Germinal center (tissue), 1 donor: ENCODE measurements around the gene NSMCE1.
A peak's percentile ranks its signal among the peaks of the same experiment; 100 is the strongest.

Experiments
- DNase-seq: peaks from one replicate; pipeline ENCODE4 v3.0.0; 2012; ENCODE audit warnings: mixed read lengths, low spot score

The NSMCE1 gene, protein sequence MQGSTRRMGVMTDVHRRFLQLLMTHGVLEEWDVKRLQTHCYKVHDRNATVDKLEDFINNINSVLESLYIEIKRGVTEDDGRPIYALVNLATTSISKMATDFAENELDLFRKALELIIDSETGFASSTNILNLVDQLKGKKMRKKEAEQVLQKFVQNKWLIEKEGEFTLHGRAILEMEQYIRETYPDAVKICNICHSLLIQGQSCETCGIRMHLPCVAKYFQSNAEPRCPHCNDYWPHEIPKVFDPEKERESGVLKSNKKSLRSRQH

DNA sequence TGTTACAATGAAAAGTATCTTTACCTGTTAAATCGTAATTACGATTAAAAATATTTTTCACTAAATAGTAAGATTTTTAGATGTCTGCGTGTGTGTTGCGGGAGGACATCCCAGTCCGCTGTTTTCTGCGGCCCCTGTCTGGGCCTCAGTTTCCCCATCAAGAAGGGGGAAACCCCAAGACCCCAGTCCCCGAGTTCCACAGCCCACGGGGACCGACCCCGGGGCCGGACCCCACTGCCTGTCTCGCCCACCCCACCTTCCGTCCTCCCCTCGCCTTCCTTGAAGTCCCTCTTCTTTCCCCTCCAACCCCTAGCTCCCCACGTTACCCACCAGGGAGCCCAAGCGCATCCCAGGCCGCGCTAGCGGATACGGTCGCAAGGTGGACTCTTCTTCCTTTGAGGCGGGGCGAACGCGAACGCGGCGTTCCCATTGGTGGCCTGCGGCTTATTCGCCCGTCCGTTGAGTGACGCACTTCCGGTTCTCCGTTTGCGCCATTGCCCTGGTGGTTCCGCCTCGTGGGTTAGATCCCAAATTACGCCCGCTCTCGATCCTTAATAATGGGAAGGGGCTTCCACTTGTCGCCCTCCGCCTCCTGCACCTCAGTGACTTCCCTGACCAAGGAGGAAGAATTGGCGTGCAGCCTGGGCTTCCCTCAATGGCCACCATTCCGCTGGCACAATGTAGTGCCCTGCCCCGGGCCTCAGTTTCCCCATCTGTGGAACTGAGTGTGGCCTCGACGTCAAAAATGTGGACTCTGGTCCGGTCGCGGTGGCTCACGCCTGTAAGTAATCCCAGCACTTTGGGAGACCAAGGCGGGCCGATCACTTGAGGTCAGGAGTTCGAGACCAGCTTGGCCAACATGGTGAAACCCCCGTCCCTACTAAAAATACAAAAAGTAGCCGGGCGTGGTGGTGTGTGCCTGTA is at the start of gene NSMCE1:
TSS of gene NSMCE1 (minus strand) at position 397 of the 924 bp plus-strand sequence. CDS start 11,202 bp downstream, outside the sequence.
- peak; percentile 98 for DNase-seq

DNA sequence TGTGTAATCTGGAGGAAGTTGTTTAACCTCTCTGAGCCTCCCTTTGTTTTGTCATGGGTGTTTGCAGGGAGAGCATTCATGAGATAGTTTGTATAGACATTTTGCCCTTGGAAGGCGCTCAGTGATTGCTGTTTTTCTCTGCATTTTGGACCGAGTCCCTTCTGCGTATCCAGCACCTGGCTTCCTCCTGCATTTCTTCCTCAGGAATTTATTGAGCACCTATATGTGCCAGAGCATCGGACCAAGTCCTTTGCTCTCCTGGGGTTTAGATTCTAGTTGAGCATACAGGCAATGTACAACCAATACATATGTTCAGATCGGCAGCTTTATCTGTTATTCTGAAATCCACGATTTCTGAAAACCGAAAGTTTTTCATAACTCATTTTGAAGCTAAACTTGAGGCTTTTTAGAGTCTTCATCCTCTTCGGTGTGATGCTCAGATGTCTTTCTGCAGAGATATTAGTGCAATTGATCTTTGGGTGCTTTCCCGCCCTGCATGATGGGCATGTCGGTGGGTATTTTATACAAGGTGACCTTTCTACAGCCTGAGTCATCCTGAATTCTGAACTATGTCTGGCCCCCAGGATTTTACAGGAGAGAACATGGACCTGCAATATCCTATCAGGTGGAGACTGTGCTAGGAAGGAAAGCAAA is 49.3 kb upstream of the NSMCE1 start:
- no peak for DNase-seq

DNA sequence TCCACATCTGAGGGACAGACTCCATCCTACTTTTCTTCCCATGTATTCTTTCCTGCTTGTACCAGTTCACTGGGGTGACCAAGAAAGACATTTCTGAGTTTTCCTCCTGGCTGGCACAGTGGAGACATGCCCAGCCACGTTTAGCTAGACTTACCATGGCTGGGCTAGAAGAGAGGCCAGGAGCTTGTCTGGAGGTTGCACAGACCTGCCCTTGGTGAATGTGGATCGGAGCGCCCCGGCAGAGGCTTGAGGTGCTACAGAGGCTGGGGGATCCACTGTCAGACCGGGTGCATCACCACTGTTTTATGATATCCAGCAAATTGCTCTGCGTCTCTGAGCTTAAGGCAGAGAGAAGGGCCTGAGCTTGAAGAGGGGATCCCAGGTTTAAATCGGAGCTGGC is 48.7 kb upstream of the NSMCE1 start:
- DNase-seq = no peak

DNA sequence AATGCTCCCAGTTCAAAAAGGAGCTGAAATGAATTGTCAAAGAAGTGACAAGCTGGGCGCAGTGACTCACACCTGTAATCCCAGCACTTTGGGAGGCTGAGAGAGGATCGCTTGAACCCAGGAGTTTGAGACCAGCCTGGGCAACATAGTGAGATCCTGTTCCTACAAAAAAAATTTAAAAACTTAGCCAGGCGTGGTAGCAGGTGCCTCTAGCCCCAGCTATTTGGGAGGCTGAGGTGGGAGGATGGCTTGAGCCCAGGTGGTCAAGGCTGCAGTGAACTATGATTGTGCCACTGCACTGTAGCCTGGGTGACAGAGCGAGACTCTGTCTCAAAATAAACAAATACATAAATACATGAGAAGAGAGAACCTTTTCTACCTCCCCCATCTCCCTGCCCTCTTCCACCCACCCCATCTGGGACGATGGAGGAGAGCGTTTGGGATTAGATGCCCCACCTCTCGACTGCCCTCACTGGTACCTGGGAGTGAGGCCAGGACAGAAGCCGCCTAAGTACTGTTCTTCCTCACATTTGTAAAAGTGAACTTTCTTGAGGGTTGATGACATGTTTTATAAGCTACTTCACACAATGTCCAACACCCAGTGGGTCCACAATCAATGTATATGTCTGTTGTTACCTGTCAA is 47.6 kb upstream of the NSMCE1 start:
- no peak for DNase-seq

DNA sequence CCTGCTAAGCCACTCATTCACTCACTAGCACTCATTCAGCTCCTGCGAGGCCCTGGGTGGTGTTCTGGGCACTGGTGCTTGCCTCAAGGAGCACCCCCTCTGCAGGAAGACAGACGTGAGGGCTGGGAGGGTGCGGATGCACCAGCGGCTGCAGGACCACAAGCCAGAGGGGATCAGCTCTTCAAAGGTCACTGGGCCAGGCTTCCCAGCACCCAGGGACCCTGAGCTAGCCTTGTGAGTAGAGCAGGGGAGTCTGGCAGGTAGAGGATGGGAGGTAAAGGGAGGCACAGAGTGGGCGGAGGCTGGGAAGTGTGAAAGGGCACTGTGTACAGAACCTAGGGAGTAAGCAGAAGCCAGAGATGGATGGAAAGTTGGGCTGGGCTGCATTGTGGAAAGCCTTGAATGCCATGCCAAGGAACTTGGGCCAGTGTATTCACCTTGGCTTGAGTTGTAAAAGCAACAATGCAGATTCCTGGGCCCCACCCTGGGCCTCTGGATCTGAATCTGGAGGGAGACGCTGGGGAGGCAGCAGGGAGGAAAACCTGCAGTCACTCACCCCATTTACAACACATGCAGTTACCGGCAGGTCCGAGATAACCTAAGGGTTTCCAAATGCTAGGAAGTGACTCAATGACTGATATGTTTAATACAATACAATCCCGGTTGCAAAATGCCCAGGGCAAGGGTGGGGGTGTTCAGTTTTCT is 46.9 kb upstream of the NSMCE1 start:
- peak; percentile 65 for DNase-seq

DNA sequence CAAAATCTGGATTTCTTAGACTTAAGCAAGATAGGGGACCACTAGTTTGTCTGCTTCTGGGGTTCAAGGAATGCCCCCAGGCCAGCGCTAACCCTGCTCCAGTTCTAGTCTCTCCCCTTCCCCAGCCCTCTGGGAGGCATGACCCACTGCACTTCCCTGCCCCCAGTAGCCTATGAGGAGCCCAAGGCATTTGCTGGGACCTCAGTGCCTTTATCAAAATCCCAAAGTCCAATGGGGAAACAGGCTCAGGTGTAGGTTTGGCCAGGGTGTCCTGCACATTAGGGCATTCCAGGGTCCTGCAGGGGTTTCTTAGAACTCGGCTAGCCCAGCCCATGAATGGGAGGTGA is 46.4 kb upstream of the NSMCE1 start:
- no peak for DNase-seq

DNA sequence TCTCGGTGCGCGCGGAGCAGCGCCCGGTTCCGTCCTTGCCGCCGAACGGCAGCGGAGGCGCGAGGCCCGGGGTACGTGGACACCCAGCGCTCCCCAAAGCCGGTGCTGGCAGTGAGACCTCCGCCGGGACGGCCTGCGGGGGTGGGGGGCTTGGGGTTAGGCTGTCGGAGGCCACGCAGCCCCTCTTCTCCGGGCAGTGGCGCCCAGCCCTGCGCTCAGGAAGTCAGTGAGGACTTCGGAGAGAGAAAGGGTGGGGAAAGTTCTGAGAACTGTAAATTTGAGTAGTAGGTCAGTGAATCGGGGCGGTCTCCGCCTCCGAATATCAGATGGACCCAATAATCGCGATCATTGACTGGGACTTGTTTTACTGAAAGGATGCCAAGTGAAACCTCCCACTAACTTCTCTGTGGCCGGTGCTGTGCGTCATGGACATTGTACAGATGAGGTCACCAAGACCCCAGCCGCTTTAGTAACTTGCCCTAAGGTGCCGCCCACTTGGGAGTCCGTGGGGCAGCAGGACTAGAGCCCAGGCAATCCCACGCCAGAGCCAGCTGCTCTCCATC is 45.7 kb upstream of the NSMCE1 start:
- DNase-seq = peak; percentile 33

DNA sequence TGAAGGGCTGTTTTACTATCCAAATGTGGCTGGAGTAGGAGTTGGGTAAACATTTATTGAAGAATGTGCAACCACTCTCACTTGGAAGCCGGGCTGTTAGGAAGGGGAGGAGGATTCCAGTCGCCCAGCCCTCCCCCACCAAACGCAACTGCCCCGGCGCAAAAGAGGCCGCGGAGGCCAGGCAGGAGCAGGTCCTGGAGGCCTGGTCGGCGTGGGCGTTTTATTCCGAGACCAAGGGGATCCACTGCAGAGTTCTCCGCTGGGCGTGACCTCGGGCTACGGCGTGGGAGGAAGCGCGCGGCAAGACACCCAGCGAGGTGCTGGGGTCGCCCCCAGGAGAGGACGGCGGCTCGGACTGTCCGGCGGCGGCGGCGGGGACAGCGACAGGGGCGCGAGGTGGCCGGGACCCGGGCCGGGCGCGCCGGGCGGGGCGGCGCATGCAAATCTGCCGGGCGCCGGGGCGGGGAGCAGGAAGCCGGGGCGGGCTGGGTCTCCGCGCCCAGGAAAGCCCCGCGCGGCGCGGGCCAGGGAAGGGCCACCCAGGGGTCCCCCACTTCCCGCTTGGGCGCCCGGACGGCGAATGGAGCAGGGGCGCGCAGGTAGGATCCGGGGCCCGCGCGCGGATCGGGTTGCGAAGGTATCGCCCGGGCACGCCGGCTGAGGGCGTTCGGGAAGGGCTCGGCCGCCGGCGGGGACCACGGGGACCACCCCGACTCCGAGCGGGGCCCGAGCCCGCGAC is 45.0 kb upstream of the NSMCE1 start, which contains the start of gene IL4R:
TSS of gene IL4R (plus strand) at position 553 of the 739 bp plus-strand sequence. CDS start 26,230 bp downstream, outside the sequence.
- peak; percentile 69 for DNase-seq

DNA sequence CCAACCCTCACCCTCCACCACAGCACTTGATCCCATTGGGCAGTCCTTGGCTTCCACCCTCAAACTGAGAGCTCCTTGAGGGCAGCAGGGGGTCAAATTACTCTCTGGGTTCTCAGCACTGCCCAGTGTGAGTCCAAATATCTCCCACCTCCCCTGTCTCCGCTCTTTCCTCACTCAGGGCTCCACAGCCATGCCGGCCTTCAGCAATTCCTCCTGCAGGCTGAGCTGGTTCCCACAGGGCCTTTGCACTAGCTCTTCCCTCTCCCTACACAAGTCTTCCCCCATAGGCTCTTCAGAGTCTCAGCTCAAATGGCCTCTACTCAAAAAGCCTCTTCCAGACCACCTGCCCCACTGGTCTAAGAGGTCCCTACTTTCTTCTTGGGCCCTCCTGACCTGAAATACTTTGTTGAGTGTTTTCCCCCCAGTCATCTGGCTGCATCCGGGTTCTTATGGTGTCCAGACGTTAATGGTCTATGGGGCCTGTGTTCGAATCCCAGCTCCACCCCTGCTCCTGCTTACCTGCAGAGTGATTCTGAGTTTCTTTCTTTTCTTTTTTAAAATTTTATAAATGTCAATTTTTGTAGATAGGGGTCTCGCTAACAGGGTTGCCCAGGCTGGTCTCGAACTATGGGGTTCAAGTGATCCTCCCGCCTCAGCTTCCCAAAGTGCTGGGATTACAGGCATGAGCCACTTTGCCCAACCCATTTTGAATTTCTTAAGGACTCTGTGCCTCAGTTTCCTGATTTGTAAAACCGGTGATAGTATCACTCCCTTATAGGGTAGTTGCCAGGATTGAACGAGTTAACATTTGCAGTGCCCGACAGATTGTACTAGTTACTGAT is 44.2 kb upstream of the NSMCE1 start:
- no peak for DNase-seq

DNA sequence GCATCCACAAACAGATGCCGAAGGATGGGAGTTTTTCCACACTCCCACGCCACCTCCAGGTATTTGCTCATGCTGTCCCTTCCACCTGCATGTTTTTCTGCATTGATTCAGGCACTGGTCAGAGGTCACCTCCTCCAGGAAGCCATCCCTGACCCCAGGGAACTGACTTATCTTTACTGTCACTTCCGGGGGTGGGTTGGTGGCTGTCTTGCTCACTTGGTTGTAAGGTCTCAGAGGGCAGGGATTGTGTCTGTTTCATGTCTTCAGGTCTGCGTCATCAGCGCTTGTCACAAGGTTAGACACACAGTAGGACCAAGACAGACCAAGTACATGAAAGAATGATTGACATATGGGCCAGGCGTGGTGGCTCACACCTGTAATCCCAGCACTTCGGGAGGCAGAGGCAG is 43.3 kb upstream of the NSMCE1 start:
- DNase-seq = no peak

DNA sequence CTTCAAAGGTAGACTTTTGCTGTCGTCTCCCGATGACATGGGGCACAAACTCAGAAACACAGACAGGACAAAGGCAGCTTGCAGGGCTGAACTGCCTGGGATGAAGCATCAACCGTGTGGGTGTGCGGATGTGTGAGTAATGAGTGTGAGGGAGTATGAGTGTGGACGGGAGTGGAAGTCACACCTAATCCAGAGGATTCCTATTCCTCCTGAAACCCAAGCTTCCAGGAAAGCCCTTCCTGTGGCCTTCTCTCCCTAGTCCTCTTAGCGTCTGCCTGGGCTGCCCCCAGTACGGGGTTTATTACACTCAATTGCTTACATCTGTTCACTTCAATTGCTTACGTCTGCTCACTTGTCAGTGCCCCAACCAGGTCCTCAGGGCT is 42.9 kb upstream of the NSMCE1 start:
- DNase-seq = no peak

DNA sequence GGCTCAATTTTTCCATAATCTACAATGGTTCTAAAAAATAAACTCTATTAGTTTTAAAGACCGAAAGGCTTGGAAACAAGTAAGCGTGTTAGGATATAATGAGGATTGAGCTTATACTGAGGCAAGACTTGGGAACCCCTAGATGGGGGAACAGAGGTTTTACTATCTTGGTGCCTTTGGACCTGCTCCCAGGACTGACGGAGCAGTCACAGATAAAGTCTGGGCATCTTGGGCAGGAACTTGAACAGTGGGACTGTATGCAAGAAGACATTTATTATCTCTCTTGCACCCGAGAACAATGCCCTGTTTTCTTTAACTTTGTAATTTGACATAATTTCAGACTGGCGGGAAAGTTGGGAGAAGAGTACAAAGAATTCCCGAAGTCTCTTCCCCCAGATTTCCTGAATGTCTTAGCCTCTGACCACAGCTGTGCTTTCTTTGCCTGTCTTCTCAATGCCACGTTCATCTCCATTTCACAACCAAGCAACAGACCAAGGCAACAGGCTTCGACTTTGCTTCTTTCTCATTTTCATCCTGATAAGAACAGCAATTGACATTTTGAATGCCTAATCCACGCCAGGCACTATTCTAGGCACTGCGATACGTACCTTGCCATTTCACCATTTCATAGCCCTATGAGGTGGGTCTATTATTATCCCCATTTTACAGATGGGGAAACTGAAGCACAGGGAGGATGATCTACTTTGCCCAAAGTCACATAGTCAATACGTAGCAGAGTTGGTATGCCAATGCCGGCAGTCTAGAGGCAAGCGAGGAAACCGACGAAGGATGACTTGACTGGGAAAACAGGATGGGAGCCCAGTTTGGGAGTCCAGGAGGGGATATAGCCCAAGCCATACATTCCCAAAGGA is 42.2 kb upstream of the NSMCE1 start:
- no peak for DNase-seq

DNA sequence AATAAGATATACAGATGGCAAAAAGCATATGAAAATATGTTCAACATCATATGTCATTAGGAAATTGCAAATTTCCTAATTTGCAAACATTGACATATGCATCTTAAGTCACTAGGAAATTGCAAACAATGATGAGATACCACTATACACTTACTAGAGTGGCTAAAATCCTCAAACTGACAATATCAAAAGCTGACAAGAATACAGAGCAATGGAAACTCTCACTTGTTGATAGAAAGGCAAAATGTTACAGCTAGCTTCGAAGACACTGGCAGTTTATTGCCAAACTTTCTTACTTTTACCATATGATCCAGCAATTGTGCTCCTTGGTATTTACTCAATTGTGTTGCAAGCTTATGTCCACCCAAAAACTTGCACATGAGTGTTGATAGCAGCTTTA is 40.2 kb upstream of the NSMCE1 start:
- no peak for DNase-seq

DNA sequence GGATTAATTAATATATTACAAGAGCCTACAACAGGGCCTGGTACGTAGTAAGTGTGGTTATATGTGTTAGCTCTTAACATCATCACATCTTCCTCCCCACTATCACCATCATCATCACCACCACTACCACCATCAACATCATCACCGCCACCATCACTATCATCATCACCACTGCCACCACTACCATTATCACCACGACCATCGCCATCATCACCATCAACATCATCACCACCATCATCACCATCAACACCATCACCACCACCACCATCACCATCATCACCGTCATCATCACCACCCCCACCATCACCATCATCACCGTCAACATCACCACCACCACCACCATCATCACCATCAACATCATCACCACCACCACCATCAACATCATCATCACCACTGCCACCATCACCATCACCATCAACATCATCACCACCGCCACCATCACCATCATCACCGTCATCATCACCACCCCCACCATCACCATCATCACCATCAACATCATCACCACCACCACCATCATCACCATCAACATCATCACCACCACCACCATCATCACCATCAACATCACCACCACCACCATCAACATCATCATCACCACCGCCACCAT is 37.4 kb upstream of the NSMCE1 start:
- no peak for DNase-seq

DNA sequence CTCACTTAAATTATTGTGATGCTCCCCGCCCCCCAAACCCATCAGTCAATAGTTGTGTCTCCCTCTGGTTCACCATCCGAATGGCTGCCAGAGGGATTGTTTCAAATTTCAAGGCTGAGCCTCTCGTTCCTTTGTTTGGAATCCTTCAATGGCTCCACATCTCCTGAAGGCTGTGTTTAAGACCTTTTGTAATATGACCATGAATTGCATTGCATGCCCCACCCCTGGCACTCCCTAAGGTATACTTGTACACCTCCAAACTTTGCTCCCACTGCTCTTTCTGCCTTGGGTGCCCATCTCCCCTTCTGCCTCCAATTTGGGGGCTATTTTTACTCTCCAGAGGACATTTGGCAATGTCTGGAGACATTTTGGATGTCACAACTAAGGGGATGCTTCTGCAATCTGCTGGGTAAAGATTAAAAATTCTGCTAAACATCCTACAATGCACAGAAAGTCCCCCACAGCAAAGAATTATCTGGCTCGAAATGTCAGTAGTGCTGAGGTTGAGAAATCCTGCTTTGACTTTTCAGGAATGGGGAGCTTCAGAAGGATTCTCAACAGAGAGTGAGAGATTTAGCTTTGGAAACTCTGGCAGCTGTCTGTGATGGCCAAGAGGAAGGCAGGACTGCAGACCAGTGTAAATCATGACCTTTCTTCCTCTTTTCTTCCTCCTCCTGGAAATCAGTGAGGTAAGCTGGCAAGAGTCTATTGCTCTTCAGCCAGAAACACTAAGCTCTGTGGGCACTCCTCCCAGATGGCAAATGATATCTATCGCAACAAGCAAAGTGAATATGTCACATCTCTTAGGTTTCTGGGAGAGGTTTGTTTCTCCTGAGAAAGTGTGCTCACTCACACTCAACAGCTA is 36.5 kb upstream of the NSMCE1 start:
- DNase-seq = no peak

DNA sequence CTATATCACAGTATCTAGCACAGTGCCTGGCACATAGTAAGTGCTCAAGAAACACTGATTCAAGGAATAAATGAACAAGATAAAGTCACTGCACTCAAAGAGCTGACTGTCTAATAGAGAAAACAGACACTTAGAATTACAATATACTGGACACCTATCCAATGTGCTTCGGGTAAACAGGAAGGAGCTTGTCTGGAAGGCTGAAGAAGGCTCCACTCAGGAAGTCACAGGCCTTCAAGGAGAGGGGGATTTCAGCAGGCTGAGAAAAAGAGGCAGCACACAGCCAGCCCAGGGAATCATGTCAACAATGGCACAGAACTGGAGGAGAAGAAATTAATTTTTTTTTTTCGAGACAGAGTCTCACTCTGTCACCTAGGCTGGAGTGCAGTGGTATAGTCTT is 35.5 kb upstream of the NSMCE1 start:
- no peak for DNase-seq
